ELR (cell line): ENCODE measurements around the gene FABP1.
A peak's percentile ranks its signal among the peaks of the same experiment; 100 is the strongest.

Experiments used
- DNase-seq: peaks from one replicate; pipeline ENCODE4 v3.0.0-alpha.2; 2015; ENCODE audit warnings: low read depth

Gene FABP1

DNA sequence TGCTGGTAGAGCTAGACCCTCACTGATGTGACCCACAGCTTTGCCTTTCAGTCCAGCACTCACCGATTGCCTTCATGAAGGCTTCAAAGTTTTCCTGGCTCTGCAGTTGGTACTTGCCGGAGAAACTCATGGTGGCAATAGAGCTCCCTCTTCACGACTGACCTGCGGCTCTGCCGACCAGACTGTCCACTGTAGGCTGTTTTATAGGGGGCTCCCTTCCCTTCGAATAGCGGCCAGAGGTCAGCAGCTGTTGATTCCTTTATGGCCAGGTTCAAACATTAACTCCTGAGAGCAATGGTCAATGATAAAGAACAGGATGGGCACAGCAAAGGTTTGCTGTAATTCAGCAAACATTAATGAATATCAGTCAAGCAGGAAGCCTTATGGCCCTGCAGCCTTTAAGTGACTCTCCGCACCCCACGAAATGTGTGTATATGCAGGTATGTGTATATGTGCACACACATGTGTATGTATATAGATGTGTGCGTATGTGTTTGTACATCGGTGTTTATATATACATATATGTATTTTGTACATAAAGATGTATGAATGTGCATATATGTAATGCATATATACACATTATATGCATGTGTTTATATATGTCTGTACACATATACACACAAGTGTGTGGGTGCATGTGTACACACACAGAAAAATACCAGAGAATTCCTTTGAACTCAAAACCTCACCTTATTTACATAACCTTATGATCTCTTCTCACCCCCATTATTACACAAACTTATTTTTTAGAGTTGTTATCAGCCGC, at the start of gene FABP1:
FABP1 (minus strand) TSS at position 175 of the 766 bp plus-strand sequence; CDS start at position 130, 45 bp downstream.
- no peak for DNase-seq

DNA sequence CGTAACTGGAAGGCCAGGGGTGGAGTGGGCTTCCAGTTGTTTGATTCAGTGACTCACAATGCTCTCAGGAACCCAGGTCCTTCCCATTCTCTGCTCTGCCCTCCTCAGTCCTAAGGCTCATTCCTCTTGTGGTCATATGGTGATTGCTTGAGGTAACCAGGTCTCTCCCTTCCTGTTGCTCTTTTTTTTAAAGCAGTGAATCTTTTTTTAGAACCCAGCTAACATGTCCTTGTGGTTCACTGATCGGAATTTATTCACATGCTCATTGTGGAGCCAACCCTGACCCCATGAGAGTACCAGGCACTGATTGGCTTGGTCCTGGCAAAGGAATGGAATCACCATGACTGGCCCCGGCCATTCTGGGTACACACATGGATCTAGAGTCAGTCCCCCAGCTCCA, 49.7 kb upstream of the FABP1 start:
- DNase-seq: no peak

DNA sequence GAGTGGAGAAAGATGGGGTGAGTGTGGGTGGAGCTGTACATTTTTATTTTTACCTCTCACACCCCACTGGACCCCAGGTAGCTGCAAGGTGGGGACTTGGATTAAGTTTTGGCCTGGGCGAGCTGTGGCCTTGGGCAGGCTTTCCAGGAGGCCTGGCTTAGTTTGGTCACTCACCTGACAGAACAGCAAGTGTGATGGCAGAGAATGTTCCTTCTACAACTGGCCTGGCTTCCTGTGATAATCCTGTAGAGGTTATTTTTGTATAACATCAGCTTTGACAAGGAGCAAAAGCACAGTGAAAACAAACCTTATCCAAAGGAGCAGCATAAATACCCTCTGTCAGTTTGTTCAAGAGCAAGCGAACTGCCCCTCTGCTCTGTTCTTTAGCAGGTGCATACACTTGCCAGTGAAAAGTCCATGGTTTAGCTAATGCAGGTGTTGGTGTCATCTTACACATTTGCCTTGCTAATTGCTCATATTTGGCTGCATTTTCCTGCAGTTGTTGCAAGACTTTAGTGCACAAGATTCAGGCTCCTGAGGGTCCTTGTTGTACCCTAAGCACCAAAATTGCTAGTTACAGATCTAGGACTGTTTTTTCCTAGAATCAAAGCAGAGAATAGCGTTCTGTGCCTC, 48.6 kb upstream of the FABP1 start:
- no peak for DNase-seq

DNA sequence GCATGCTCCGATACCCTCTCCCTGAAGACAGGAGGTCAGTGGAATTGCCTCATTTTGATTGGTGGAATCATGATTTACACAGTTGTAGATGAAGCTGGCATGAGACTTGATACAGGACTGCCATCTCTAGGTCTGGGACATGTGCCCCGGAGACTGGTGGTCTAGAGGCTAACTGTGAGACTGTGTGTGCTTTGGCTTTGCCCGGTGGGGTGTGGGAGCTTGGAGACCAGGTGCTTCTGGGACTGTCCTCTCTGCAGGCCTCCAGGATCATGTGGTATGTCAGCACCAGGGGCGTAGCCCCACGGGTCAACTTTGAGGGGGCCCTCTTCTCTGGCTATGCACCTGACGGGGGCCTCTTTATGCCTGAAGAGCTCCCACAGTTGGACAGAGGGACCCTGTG, 45.0 kb upstream of the FABP1 start:
- DNase-seq: no peak

DNA sequence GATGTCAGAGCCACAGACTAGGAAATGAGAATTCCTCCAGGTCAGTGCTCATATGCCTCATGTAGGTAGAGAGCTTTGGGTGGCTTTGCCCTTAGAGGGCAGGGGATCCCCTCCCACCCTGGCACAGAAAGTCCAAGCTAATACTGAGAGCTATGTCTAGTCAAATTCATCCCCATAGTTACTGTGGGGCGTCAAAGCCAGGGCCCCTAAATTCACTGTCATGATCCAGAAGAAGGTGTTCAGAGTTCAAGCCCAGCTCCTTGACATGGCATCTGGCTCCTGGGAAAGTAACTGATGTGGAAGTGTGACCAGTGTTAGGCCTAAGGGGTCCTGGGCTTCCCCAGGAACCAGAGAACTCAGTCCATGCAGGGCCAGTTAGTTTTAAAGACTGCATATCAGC, 44.1 kb upstream of the FABP1 start:
- no peak for DNase-seq

DNA sequence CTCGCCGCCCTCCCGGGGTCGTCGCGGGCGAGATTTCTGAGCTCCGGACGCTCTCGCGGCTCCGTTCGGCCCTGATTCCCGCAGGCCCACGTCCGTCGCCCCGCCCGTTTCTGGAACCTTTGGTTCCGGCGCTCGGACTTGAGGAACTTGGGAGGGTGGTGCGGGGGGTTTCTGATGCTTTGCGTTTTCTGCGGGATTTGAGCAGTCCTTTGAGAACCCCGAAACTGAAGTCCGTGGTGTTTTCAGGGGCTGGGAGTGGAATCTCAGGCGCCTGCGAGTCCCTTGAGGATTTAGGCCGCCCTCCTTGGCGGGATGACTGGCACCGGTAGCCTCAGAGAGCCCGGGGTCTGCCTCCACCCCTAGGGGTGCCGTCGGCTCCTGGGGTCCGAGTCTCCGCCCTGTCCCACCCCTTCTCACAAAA, 42.6 kb upstream of the FABP1 start:
- peak; percentile 20 for DNase-seq

DNA sequence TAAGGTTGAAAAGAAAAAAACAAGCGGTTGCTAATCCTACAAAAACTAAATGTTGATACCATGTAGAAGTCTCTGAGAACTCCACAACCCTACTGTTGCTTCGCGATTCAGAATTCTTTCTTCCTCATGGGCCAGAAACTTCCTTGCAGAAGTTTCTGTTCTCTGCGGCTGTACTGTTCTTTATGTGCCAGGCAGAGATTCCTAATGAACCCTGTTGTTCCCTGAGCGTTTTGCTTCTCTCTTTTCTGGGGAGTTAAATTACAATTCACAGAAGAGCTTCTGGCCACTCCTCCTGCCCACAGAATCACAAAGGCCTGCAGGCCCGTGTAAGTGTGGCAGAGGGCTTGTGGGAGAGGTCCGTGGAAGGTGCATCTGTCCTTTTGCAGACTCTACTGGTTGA, 40.5 kb upstream of the FABP1 start:
- no peak for DNase-seq

DNA sequence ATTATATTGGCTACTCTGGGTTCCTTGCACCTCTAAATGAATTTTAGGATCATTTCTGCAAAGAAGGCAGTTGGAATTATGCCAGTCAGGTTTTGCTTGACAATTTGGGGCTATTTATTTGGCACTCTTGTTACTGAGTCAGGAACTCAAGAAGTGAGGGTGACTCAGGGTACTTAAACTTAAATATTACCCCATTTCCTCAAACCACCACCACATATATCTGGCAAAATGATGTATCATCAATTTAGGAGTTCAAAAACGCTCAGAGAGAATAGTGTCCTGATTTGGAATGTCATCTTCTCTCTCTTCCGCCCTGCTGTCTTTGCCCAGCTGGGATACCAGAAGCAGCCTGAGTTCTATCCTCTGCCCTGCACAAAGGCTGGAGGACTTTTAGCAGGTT, 39.9 kb upstream of the FABP1 start:
- DNase-seq: no peak

DNA sequence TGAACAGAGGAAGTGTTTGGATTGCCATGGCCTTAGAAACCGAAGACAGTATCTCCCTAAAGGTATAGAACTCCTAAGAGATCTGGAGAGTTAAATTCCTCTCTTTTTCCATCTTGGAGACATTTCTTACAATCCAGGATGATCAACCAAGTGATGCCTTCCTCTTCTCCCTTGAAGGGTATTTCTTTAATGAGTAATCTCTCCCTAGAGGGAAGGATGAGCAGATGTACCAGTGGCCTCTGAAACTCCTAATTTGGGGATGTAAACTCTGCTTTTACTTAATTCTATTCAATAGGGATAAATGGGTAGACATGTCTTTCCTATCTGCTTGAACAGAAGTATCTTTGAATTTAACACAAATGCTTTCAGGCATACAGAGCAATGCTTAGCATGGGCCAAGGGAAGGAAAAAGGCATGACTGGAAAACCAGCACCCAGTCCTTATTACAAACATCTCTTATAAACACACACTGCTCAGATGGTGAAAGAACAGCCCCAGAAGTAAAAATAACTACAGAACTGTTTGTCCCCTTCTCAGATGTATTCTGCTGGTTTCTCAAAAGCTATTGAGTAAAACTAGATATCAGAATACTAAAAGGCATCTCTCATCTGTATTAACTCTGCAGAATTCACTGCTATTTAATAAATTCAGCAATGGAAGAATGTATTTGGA, 37.6 kb upstream of the FABP1 start:
- no peak for DNase-seq

DNA sequence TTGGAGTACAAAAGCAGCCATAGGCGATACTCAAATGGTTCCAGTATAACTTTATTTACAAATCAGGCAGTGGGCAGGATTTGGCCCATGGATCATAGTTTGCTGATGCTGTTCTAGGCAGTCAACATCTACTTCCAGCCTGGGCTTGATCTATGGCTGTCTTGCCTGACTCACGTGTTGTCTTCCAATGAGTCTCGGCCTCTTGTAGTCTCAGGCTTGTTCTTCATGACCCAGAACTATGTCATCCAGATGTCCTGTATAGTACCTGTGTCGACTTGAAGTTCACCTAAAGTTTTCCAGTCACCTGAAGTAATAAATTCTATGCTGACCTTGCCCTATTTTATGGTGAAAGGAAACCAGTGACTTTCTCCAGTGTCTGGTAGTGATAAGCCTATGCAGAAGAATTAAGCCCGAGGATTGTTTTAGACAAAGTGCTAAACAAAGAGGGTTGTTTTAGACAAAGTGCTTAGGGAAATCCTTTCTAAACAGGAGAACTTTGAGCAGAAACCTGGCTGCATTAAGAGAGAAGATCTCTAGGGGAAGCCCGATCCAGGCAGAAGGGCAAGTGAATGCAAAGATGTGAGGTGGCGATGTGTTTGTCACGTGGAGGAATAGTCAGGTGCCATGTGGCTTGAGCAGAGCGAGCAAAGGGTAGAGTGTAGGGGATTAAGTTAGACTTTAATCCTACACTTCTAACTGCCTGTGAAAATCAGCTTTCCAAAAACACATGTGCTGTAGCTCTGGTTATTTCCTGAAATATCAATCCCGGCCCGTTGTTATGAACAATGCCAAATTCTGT, 33.8 kb upstream of the FABP1 start:
- no peak for DNase-seq

DNA sequence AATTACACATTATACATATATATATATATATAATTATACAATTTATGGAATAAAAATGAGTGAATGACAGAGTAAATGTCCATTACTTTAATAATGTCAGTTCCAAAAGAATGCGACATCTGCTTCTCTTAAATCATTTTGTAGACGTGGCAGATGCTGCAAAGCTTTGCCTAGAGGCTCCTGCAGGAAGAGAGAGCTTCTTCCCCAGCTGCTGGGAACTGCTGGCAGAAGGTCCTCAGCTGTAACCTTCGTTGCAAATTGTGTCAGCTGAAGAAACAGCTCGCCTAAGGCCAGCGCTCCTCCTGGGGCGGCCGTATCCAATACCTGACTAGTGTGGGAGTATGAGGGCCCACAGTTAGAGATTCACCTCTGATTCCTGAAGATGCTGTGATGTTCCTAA, 32.7 kb upstream of the FABP1 start:
- no peak for DNase-seq

DNA sequence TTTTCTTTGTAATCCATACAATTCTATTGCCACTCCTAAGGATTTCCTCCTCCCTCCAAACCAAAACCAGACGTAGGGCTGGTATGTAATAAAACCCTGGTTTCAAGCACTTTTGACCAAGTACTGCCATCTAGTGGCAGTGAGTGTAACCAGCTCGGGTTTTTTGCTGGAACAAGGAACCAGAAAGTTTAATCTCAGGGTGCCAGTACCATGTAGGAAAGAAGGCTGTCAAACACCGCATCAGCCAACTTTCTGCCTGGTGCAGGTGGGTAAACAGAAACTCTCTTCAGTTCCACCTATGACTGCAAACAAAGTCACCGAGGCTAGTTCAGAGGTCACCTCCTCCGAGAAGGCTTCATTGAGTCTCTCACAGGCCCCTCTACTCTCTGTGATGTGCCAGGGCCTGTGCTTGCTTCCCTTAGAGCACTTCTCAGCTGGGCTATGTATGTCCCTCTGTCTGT, 32.1 kb upstream of the FABP1 start:
- peak; percentile 72 for DNase-seq

DNA sequence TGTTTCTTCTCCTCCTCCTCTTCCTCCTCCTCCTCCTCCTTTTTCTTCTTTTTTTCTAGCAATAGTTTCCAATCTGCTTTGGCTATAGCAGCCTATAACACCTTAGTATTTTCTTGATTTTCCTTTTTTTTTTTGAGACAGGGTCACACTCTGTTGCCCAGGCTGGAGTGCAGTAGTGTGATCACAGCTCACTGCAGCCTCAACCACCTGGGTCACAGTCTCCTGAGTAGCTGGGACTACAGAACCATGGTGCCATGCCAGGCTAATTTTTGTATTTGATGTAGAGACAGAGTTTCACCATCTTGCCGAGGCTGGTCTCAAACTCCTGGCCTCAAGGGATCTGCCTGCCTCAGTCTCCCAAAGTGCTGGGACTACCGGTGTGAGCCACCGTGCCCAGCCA, 31.6 kb upstream of the FABP1 start:
- DNase-seq: no peak

DNA sequence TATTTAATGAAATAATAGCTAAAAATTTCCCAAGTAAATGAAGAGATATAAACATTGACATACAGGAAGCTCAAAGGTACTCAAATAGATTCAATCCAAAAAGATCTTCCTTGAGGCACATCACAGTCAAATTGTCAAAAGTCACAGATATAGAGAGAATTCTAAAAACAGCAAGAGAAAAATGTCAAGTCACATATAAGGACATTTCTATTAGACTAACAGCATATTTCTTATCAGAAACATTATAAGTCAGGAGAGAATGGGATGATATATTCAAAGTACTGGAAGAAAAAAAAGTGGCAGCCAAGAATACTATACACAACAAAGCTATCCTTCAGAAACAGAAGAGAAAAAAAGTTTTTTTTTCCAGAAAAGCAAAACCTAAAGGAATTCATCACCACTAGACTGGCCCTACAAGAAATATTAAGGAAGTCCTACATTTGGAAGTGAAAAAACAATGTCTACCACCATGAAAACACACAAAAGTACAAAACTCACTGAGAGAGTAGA, 21.1 kb upstream of the FABP1 start:
- no peak for DNase-seq

DNA sequence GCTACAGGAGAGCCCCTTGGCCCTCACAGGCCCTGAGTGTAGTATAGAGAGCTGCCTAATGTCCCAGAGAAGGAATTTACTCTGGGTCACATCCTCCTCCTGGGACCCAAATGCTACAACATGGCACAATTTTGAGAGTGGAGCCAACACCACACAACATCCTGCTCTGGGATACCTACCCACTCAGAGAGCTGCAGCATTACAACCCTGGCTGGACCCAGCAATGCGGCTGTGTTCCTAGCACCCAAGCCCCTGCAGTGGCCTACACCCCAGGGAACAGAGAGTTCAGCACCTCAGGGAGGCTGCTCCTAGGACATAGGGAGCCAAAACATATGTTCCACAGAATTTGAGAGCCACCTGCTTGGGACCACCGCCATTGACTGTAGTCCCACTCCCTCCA, 19.3 kb upstream of the FABP1 start:
- DNase-seq: no peak

DNA sequence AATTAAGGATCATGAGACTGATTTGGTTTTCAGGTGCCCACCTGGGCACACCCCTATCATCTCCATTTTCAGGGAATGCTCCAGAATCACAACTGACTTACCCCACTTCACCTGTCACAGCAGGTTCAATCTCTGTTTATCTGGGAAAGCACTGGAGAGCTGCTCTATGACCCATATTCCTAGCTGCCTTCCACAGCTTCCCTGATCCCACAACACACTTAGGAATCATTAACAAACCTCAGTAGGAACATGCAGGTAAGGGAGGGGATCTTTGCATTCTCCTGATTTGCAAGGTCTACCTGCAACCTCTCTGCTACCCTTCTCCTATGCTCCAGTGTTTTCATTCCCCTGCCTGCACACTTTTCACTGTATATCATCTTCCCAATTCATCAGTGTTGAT, 18.7 kb upstream of the FABP1 start:
- no peak for DNase-seq

DNA sequence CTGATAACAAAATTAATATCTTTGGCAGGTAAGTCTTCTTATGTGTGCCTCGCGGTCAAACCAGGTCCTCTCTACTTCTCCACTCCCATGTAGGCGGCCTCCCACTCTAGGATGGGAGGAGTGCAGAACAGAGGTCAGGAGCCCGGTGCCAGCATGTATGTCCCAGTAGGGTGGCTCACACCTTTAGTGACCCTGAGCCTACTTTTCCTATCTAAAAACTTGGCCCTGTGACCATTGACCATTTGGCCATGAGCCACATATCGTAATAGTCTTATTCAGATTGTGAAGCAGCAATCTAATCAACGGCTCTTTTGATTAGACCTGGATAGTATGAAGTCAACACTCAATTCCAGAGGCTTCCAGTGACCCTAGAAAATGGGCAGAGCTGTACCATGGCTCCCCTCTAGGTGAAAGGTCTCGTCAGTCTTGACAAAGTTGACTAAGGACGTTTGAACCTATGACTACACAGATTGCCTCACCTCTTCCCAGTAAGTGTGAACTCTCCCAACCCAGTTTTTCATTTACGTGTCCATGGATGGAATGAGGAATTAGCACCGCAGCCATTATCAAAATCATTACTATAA, 17.1 kb upstream of the FABP1 start:
- no peak for DNase-seq

DNA sequence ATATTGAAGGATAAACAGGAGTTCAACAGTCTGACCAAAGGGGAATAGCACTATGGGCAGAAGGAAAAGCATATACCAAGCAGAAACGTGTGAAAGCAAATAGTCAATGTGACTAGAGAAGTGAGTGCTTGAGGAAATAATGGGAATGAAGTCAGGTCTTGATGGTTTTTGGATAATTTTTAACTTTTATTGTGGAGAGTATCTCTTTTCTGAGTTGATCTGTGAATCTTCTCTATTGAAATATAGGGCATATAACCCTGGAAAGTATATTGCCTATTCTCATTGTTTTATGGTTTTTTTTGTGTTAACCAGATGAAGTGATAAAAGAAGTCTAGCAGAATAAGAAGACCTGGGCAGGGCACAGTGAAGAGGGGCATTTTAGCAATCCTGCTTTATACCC, 16.4 kb upstream of the FABP1 start:
- DNase-seq: no peak

DNA sequence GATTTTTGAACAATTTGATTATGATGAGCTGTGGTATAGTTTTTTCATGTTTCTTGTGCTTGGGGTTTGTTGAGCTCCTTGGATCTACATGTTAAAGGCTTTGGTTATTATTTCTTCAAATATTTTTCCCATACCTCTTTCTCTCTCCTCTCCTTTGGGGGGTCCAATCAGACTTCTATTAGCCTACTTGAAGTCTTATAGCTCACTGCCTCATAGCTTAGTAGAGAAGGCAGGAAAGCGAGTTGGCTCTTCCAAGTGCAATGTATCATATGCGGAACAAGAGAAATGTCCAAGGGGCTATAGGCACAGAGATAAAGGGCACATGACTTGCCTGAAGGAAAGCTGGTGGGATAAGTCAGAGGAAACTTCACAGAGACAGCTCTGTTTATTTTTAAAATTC, 14.1 kb upstream of the FABP1 start:
- DNase-seq: no peak

DNA sequence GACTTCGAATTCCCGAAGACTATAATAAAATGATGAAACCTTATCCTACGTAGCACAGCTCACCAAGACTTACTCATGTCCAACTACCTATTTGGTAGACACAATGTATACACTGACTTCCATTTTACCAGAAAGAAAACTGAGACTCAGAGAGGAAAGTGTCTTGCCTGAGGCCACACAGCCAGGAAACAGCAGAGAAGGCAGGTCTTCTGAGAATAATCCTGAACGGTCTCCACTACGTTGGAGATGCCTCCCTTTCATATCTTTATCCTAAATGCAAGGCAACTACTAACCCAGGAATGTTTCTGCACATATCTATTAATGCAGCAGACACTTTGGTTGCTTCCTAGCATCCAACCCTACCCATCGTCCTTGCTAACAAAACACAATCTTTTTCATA, 11.9 kb upstream of the FABP1 start:
- DNase-seq: no peak

DNA sequence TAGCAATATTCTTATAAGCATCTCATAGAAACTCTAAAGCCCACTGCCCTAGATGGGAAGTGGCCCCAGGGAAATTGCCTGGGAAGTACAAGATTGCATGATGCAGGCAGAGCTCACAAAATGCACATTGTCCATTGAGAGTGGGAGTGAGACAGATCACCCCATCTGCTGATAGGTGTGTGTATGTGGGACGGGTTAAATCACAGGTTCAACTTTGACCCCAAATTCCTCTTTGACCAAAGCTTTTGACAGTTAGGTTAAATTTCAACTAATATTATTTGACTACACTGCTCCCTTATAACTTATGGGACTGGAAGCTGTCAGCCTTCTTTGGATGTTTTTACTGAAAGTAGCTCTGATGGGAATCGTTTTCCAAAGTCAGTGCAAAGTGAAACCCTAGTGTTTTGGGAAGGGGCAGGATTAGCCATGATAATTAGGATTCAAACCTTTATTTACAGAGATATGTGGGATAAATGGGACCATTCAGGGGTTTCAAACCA, 11.4 kb upstream of the FABP1 start:
- DNase-seq: no peak

DNA sequence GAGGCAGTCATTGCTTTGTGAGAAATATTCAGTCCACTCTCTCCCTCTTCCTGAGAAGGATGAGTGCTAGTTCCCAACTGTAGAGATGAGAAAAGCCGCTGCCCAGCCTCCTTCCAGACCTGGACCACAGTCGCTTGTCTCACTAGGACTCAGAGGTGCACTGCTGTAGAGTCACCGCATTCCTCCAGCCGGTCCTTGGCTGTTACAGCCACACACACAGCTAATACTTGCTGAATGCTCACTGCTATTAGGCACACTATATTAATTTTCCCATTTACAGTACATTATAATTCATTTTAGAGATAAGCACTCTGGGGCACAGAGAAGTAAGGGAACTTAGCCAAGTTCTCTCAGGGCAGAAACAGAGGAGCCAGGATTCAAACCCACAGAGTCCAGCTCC, 10.0 kb upstream of the FABP1 start:
- no peak for DNase-seq
